ENCODE measurements around the gene ADARB1.

The ADARB1 gene

GRCh38 chr21:45227735-45228134 lies 153.4 kb downstream of the ADARB1 start:
- TF ChIP-seq CTCF (IDR thresholded peaks at IDR 0.05; ENCODE audit: insufficient read depth, missing control alignments), result no peak
- FAIRE-seq (no peak), DNase-seq (ENCODE audit: insufficient read length, low spot score) (no peak)

- DNase-seq (ENCODE audit: insufficient read length, low spot score) (no peak), FAIRE-seq (no peak)
- no peak for TF ChIP-seq CTCF (IDR thresholded peaks at IDR 0.05; ENCODE audit: insufficient read depth, missing control alignments)
Observed at GRCh38 chr21:45228171-45228641, 153.8 kb downstream of the ADARB1 start.

DNA sequence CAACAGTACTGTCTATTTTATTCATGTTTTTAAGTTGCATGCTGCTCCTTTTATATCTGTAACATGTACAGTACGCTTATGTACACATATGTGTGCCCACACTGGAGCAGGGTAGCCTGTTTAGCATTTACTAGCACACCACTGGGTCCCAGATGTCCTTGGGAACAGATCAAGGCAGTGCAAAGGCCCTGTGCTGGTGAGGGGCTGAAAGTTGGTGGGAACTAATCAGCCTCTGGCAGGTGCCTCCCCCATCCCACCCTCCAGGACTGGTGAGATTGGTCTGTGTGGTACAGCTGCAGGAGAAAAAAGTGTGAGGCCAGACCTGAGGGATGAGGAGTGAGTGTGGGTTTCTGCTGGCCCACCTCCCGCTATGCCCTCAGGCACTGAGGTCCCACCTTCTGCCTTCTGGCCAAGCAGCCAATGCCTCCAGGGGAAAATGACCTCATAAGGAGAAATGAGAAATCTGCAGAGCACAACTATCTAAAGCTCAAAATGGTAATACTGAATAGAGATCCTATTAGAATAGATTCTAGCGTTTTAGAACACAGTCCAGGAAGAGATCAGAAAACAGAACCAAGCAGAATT lies 154.4 kb downstream of the ADARB1 start:
- FAIRE-seq (no peak), DNase-seq (ENCODE audit: insufficient read length, low spot score) (no peak)
- TF ChIP-seq CTCF (IDR thresholded peaks at IDR 0.05; ENCODE audit: insufficient read depth, missing control alignments), result no peak

- FAIRE-seq (no peak), DNase-seq (ENCODE audit: insufficient read length, low spot score) (no peak)
- TF ChIP-seq CTCF (IDR thresholded peaks at IDR 0.05; ENCODE audit: insufficient read depth, missing control alignments), result no peak
Observed at GRCh38 chr21:45231705-45232104, 157.3 kb downstream of the ADARB1 start.

DNA sequence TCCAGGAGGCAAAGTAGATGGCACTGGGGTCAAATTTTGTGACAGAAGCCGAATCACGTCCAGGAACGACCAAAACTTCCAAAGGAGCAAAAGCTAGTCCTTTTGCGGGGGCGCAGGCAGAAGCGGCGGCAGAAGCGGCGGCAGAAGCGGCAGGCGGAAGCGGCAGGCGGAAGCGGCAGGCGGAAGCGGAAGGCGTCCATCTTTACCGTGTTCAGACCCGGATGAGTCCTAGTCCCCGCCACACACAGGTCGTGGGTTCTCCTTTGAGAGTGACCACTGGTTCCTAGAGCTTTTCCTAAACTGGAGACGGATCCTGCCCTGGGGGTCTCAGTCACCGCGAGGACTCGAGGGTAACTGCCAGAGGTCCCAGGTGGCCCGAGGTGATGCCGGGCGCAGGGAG lies 159.7 kb downstream of the ADARB1 start:
- FAIRE-seq (no peak), DNase-seq (ENCODE audit: insufficient read length, low spot score) (no peak)
- TF ChIP-seq CTCF (IDR thresholded peaks at IDR 0.05; ENCODE audit: insufficient read depth, missing control alignments), result no peak

GRCh38 chr21:45234965-45235364 lies 160.6 kb downstream of the ADARB1 start:
- DNase-seq (ENCODE audit: insufficient read length, low spot score), result no peak
- no peak for TF ChIP-seq CTCF (IDR thresholded peaks at IDR 0.05; ENCODE audit: insufficient read depth, missing control alignments)
- FAIRE-seq, result no peak

DNA sequence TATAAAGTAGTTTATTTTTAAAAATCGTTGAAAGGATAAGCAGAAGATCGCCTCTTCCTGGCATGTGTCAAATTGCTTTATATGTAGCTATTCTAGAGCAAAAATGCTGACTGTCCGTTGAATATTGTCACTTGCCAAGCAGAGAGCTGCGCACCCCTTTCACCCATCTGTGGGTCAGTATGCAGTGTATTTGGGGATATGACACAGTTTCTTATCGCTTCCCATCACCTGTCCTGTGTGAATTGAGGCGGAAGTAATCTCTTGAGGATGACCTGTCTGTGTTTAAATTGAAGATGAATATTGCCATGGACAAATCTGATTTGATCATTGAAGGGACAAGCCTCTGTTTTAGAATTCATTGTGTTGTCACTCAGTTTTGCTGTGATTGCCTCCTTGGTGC lies 161.1 kb downstream of the ADARB1 start:
- DNase-seq (ENCODE audit: insufficient read length, low spot score) (no peak), FAIRE-seq (no peak)
- no peak for TF ChIP-seq CTCF (IDR thresholded peaks at IDR 0.05; ENCODE audit: insufficient read depth, missing control alignments)
